CD4-positive, alpha-beta T cell treated with Interleukin-2 at 100 ng/mL for 4 hours (primary cell): ENCODE measurements around the gene SAMSN1.

ENCODE experiments used
- DNase-seq: peaks from one replicate; pipeline ENCODE4 v3.0.0-alpha.2; 2020; ENCODE audit warnings: low spot score

SAMSN1 gene

GRCh38 chr21:14484188-14485009, 61.7 kb downstream of the SAMSN1 start:
- no peak for DNase-seq

DNA sequence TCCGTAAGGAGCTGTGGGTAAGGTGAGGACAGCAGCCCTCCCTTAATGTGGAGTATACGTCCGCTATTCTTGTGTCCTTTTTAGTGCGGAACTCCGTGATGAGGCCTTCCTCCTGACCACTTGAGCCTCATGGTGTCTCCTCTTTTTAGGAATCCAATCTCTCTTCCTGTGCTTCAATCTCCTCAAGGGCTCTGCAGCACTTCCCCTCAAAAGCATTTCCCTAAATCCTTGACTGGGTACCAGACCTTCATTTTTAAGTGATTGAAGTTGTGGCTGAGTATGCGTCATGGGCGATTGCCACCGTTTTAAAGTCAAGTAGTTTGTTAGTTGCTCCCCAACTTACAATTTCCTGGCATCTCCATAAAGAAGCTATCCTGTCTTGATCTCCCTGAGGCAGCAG, 62.8 kb downstream of the SAMSN1 start:
- no peak for DNase-seq

DNA sequence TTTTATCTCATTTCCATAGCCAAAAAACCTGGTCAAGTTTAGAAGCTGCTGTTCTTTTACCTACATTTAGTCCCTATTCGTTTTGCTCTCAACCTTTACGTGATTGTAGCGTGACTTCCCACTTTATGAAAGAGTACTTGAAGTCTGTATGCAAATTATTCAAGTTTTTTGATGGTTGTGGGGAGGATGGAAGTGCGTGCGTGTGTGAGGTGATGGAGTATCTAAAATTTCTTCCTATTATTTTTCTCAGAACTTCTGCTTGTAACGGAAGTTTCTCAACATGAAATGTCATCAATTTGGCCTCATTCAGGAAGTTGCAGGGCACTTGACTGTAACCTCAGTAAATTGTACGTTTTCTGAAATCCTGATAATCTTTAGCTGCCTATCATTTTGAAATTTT, 64.0 kb downstream of the SAMSN1 start:
- DNase-seq: peak; percentile 61

GRCh38 chr21:14480411-14481031, 65.6 kb downstream of the SAMSN1 start:
- DNase-seq: no peak

DNA sequence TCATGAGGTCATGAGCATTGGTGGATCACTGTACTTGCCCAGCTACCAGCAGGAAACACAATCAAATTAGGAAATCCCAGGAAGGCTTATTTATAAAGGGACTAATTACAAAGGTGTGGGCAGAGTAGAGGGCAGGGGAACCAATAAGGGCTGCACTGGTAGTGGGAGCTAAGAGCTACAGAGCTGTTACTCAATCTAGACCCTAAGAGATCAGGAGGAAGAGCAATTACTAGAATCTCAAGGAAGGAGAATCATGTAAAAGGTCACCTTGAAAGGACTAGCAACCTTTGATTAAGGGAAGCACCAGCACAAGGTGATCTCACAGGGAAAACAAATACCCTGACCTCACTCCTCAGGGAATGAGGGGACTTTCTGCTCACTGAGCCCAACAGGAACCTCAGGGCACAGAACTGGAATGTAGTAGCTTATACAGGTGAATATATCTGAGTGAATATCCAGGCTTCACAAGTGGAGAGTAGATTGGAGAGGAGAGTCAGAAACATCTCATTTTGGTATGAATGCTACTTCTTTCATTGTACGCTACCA, 66.8 kb downstream of the SAMSN1 start:
- DNase-seq: no peak

GRCh38 chr21:14477841-14478240, 68.3 kb downstream of the SAMSN1 start:
- DNase-seq: no peak

GRCh38 chr21:14477133-14477532, 69.0 kb downstream of the SAMSN1 start:
- no peak for DNase-seq

DNA sequence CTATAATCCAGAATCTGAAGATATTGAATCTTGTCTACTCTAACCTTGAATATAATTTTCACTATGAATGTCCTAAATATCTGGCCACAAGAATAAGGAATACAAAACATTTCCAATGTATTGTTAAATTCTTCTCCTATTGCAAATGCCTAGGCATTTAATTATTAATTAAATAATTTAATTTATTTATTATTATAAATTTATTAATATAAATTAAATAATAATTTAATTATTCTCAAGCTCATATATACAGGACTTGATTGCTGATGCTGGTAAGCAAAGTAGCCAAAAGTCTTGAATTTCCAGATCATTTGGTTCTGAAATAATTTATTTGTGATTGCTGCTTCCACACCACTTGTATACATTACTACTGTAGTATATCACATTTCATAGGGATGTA, 71.1 kb downstream of the SAMSN1 start:
- no peak for DNase-seq

DNA sequence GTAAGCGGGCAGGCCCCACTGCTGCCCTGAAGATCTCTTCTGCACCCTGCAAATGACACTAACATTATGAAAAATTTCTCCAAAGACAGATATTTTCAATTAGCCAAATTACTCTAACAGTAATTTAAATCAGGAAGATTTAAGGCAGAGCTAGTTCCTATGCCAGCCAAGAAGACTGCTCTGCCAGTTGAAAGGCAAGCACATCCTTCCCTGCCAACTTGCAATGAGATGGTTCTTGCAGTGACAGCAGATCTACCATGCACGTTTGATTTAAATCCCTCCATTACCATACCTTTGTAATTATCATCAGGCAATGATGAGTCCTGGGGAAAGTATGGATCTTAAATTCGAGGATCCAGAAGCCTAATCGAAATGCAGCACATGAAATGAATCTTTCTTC, 76.5 kb downstream of the SAMSN1 start:
- no peak for DNase-seq

GRCh38 chr21:14466715-14467114, 79.4 kb downstream of the SAMSN1 start:
- no peak for DNase-seq

DNA sequence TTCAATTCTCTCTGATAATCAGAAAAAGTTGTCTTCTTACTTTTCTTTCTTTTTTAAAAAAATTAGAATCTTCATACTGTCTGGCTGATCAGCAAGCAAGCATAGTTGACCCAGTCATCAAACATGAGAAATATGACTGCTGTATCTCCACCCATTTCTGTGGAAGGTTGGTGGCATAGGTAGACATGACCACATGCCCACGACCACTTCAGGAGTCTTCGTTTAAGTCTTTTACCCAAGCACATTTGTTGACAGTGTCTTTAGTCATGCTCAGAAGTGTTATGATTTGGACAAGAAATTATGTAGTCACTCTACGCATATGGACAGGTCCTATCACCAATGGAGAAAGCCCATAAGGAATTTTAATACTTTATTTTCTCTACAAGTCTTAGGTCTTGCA, 88.4 kb downstream of the SAMSN1 start:
- DNase-seq: no peak

DNA sequence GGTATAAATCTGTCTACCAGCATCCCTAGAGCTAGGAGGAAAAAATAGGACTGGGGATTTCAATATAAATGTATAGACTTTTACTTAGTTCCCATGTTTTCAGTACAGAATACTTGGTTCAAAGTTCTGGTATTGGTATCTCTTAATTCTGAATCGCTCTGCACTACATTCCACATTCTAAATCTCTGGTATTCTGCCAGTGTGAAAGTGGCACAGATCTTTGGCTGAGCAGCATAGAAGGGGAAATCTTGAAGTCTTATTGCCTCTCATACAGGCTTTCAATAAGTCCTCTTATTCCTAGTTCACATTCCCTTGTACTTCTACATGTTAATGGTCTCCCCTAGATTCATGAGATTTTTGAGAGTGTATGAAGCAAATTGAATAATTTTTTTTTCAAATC, 89.2 kb downstream of the SAMSN1 start:
- DNase-seq: no peak

DNA sequence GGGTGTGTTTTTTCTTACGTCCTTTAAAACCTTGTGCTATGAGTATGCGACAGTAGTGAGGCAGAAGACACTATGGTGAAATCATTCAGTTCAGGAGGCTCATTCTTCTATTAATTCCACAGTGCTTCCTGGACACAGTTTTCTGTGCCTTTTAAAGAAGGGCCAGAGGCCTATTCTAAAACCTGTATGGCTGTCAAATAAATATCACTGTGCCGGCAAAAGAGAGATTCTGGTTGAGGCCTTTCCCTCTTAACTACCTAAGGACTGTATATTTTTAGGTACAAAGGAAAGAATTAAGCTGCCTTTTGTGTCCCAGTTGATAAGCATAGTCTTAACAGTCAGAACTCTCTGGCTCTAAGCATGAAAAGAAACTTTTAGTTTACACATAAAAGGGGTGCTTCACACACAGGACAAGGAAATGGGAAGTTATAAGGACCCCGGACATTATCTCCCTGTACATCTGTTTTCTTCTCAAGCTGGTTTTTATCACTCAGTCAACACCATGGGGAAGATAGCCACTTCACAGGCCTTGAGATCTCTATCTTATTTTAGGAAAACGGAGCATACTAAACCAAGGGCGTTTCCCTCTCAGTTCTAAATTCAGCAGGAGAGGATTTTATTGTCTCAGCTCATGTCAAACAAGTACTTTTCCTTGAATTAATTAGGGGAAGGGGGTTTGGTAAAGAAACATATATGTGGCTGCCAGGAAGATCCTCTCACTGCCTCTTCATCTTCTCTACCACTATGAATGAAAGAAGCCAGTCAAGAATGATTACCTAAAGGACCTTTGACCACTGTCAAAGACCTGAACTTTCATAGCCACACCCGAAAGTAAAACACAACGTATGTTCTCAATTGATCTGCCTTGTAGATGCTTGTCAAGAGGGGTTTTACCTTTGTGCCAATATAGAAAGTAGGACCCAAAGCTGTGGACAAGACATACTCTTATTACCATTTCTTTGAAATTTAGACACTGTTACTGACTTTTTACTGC, 91.8 kb downstream of the SAMSN1 start:
- DNase-seq: no peak

DNA sequence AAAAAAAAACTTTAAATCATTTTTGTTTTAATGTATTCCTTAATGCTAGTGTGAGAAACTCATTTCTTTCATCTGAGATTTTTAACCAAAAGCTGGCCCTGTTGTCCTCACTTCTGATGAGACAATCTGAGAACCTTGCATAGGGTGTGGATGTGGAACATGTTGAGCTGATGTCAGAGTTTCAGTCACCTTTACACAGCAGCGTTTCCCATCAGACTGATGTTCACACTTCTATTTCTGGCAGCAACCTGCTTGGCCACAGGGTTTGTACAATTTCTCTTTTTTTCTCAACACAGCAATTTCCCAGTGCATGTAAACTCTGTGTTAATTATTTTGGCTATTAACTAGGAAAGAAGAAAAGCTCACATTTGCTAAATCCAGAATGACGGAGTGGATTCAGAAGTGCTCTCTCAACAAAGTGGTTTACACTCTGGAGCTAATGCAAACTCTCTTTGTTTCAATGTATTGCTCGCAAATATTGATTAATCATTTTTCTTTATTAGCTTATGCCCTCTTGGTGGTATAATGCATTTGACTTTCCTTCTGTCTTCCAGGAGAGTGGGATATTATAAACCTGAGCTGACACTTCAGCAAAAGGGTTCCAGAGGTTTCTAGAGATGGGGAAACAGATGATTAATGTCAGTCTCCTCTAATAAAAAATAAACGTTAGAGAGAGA, 92.6 kb downstream of the SAMSN1 start:
- DNase-seq: no peak

- DNase-seq: no peak
Measured at GRCh38 chr21:14452727-14453241, 93.3 kb downstream of the SAMSN1 start.

DNA sequence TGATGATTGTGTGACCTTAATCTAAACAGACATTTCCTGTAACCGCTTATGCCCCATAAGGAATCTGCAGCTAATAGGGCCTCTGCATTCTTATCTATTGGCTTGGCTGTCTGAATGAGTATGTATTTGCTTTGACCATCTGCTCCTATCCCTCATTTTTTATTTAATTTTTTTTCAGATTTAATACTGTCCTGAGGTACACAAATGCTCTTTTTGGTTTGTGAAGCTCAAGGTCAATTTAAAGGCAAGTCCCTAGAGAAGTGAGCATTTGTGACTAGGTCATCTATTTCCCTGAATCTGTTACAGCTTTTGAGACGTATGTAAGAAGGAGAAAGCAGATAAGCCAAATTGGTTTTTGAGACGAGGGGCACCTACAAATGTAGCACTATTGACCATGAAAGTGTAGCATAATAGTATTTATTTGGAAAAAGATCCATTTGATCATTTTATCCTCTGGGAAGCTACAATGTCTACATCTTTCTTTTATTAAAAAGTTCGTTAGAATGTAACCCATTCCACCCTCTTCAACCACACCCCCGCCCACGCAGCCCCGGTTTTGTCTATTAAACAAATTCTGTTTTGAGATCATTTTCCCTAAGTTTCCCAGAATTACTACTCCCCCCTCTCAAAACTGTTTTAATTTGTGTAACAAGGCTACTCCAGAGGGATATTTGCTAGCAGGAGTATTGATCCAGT, 93.9 kb downstream of the SAMSN1 start:
- no peak for DNase-seq

GRCh38 chr21:14451546-14451945, 94.6 kb downstream of the SAMSN1 start:
- DNase-seq: no peak

- no peak for DNase-seq
Measured at GRCh38 chr21:14448784-14449183, 97.3 kb downstream of the SAMSN1 start.

DNA sequence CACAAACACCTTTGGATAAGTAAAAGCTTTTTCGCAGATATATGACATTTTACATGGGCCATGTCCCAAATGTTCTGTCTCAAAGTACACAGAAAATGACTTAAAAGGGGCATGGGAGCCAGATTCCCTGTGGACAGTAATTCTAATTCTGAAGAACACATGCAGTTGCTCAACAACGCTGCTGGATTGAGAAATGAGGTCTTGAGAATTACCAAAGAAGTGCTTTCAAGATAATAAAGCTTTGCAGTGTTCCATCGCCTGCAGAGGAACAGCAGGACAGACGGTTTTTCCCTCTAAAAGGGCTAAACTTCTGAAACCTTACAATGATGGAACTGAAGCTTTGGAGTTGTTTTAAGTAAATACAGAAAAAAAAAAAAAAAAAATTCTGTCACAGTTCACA, 107.9 kb downstream of the SAMSN1 start:
- DNase-seq: no peak

- DNase-seq: no peak
Measured at GRCh38 chr21:14435423-14435822, 110.7 kb downstream of the SAMSN1 start.
